ENCODE measurements around the gene CD300H. TPM values are rescaled to one million over a fixed set of nuclear protein-coding genes. Genes with fewer than 3 reads are reported as not detected.

The CD300H gene
- total RNA-seq, 1 experiment from 2014 or later: not detected

- no peak for DNase-seq (ENCODE audit: low read depth, low spot score)
- no peaks in the 10 kb centered on the region for H3K9me3 ChIP-seq (ENCODE audit: control insufficient read depth, insufficient read depth, low read depth, low read length)
- H3K36me3 ChIP-seq (ENCODE audit: control insufficient read depth, insufficient read depth, low read length): no peaks in the 10 kb centered on the region
- TF ChIP-seq REST (IDR thresholded peaks at IDR 0.05; ENCODE audit: insufficient read depth in 1 of 2, low read depth in 2 of 2, low read length in 1 of 2) (no peak), POLR2AphosphoS5 (IDR thresholded peaks at IDR 0.05; ENCODE audit: low read depth, low read length) (no peak), TCF7L2 (IDR thresholded peaks at IDR 0.05; ENCODE audit: low read depth, low read length) (no peak)
- intact Hi-C loops (cut with micrococcal nuclease; ENCODE audit: unreplicated experiment): no loop called here
- H3K4me1 ChIP-seq (ENCODE audit: control insufficient read depth, insufficient read depth, low read length): no peaks in the 10 kb centered on the region
- H3K27me3 ChIP-seq (ENCODE audit: control insufficient read depth, insufficient read depth, low read length): peaks cover 48% of the 10 kb centered on the region
- ATAC-seq: no peak
- H3K4me3 ChIP-seq (ENCODE audit: low read depth in 2 of 2, low read length in 2 of 2): no peak overlapping the region
- ChIA-PET POLR2A (no interaction called here), CTCF (interaction anchor here (0.6 kb wide), 2 partner anchors 18 to 79 kb away, joined by 4 to 9 read pairs; no protein-coding TSS in a partner anchor)
- in situ Hi-C loops (cut with HindIII; ENCODE audit: low pct_unique_long_range_greater_than_20kb, low sequenced_read_pairs): no loop called here
- BruUV-seq (replicated peaks): no TSS peak
- H3K27ac ChIP-seq (ENCODE audit: low read length): no peak overlapping the region
Observed at GRCh38 chr17:74612046-74612445, 44.7 kb upstream of the CD300H start.

GRCh38 chr17:74610108-74610507, 42.8 kb upstream of the CD300H start:
- in situ Hi-C loops (cut with HindIII; ENCODE audit: low pct_unique_long_range_greater_than_20kb, low sequenced_read_pairs) (no loop called here), intact Hi-C loops (cut with micrococcal nuclease; ENCODE audit: unreplicated experiment) (no loop called here)
- no peak for DNase-seq (ENCODE audit: low read depth, low spot score)
- no TSS peak for BruUV-seq (replicated peaks)
- Histone ChIP-seq H3K27ac (ENCODE audit: low read length) (no peak overlapping the region), H3K4me1 (ENCODE audit: control insufficient read depth, insufficient read depth, low read length) (0 out of 2 replicates have a peak, but pooled peaks cover 1% of the 10 kb centered on the region), H3K36me3 (ENCODE audit: control insufficient read depth, insufficient read depth, low read length) (no peaks in the 10 kb centered on the region), H3K4me3 (ENCODE audit: low read depth in 2 of 2, low read length in 2 of 2) (no peak overlapping the region), H3K9me3 (ENCODE audit: control insufficient read depth, insufficient read depth, low read depth, low read length) (no peaks in the 10 kb centered on the region), H3K27me3 (ENCODE audit: control insufficient read depth, insufficient read depth, low read length) (peaks cover 37% of the 10 kb centered on the region)
- peak; percentile 78 to 87 for TF ChIP-seq REST (IDR thresholded peaks at IDR 0.05; ENCODE audit: insufficient read depth in 1 of 2, low read depth in 2 of 2, low read length in 1 of 2)
- no peak for TF ChIP-seq POLR2AphosphoS5 (IDR thresholded peaks at IDR 0.05; ENCODE audit: low read depth, low read length)
- no peak for ATAC-seq
- ChIA-PET CTCF (no interaction called here), POLR2A (no interaction called here)

GRCh38 chr17:74608511-74608910, 41.2 kb upstream of the CD300H start:
- Histone ChIP-seq H3K4me1 (ENCODE audit: control insufficient read depth, insufficient read depth, low read length) (0 out of 2 replicates have a peak, but pooled peaks cover 3% of the 10 kb centered on the region), H3K27ac (ENCODE audit: low read length) (no peak overlapping the region), H3K36me3 (ENCODE audit: control insufficient read depth, insufficient read depth, low read length) (no peaks in the 10 kb centered on the region), H3K27me3 (ENCODE audit: control insufficient read depth, insufficient read depth, low read length) (peaks cover 25% of the 10 kb centered on the region), H3K4me3 (ENCODE audit: low read depth in 2 of 2, low read length in 2 of 2) (no peak overlapping the region), H3K9me3 (ENCODE audit: control insufficient read depth, insufficient read depth, low read depth, low read length) (no peaks in the 10 kb centered on the region)
- no TSS peak for BruUV-seq (replicated peaks)
- intact Hi-C loops (cut with micrococcal nuclease; ENCODE audit: unreplicated experiment) (loop anchor here (10.0 kb wide), 1 partner anchor 56 kb away; no protein-coding TSS in a partner anchor), in situ Hi-C loops (cut with HindIII; ENCODE audit: low pct_unique_long_range_greater_than_20kb, low sequenced_read_pairs) (no loop called here)
- ATAC-seq (no peak), DNase-seq (ENCODE audit: low read depth, low spot score) (no peak)
- TF ChIP-seq REST (IDR thresholded peaks at IDR 0.05; ENCODE audit: insufficient read depth in 1 of 2, low read depth in 2 of 2, low read length in 1 of 2) (no peak), TCF7L2 (IDR thresholded peaks at IDR 0.05; ENCODE audit: low read depth, low read length) (no peak), SIN3A (IDR thresholded peaks at IDR 0.05; ENCODE audit: borderline replicate concordance, insufficient read depth, low read depth, low read length) (no peak), CTCF (IDR thresholded peaks at IDR 0.05) (no peak), POLR2AphosphoS5 (IDR thresholded peaks at IDR 0.05; ENCODE audit: low read depth, low read length) (no peak)
- ChIA-PET POLR2A (no interaction called here), CTCF (no interaction called here)
